ENCODE measurements around the gene MKKS. TPM values are rescaled to one million over a fixed set of nuclear protein-coding genes. Genes with fewer than 3 reads are reported as not detected.

Gene MKKS
- total and polyA plus RNA-seq, 10 of the 15 experiments (the other 5 are each of a cell fraction or from before 2014, with no cell fraction given): 4.3 to 17.9 (median 7.7) TPM

- TF ChIP-seq ZNF592 (IDR thresholded peaks at IDR 0.05): no peak
- TF ChIP-seq IRF3 (IDR thresholded peaks at IDR 0.05): no peak
Measured at GRCh38 chr20:10352934-10353824, 80.8 kb downstream of the MKKS start (continued).

Other genes starting within 250 kb of the MKKS start
- gene SNAP25, start 215.4 kb downstream of the MKKS start, total RNA-seq (2014; rRNA removed): not detected in 2 replicates
- not detected in 2 replicates for gene SNAP25, start 215.4 kb downstream of the MKKS start, total RNA-seq (2014; rRNA removed; fragmentation: Illumina TruSeq; extraction: Trizol)
- not detected in 2 replicates for gene SNAP25, start 215.4 kb downstream of the MKKS start, total RNA-seq (2021)
- not detected in 2 replicates for gene SNAP25, start 215.4 kb downstream of the MKKS start, polyA plus RNA-seq (2011; rRNA removed)
- not detected in 2 replicates for gene SNAP25, start 215.4 kb downstream of the MKKS start, polyA plus RNA-seq (2014; fragmentation: Illumina TruSeq; extraction: Trizol)
- gene SNAP25, start 215.4 kb downstream of the MKKS start, polyA plus RNA-seq (2014; fragmentation: Nextera tagmentation; extraction: Ambion mirVana): not detected
- not detected in 2 replicates for gene SNAP25, start 215.4 kb downstream of the MKKS start, polyA plus RNA-seq (2014; rRNA removed)
- not detected for gene SNAP25, start 215.4 kb downstream of the MKKS start, polyA plus RNA-seq (2016; fragmentation: Nextera tagmentation; extraction: Ambion mirVana)
- gene SLX4IP, start 1.1 kb upstream of the MKKS start, total RNA-seq (2014; rRNA removed): 5.7 and 6.4 TPM in 2 replicates
- 6.9 and 7.1 TPM in 2 replicates for gene SLX4IP, start 1.1 kb upstream of the MKKS start, total RNA-seq (2014; rRNA removed; fragmentation: Illumina TruSeq; extraction: Trizol)
- gene SLX4IP, start 1.1 kb upstream of the MKKS start, total RNA-seq (2021): 5.9 and 6.4 TPM in 2 replicates
- 6.7 and 8.6 TPM in 2 replicates for gene SLX4IP, start 1.1 kb upstream of the MKKS start, polyA plus RNA-seq (2011; rRNA removed)
- gene SLX4IP, start 1.1 kb upstream of the MKKS start, polyA plus RNA-seq (2014; fragmentation: Illumina TruSeq; extraction: Trizol): 3.6 and 6.3 TPM in 2 replicates
- 1 to 10 TPM; 3.0 to 8.0 TPM for gene SLX4IP, start 1.1 kb upstream of the MKKS start, polyA plus RNA-seq (2014; fragmentation: Nextera tagmentation; extraction: Ambion mirVana)
- 2.2 TPM in 2 replicates for gene SLX4IP, start 1.1 kb upstream of the MKKS start, polyA plus RNA-seq (2014; rRNA removed)
- gene SLX4IP, start 1.1 kb upstream of the MKKS start, polyA plus RNA-seq (2016; fragmentation: Nextera tagmentation; extraction: Ambion mirVana): 10 to 100 TPM; 10.1 to 11.0 TPM
- gene JAG1, start 239.8 kb upstream of the MKKS start, total RNA-seq (2014; rRNA removed): 2.1 and 2.5 TPM in 2 replicates
- 1.3 TPM in 2 replicates for gene JAG1, start 239.8 kb upstream of the MKKS start, total RNA-seq (2014; rRNA removed; fragmentation: Illumina TruSeq; extraction: Trizol)
- 3.1 and 3.2 TPM in 2 replicates for gene JAG1, start 239.8 kb upstream of the MKKS start, total RNA-seq (2021)
- 5.0 and 6.9 TPM in 2 replicates for gene JAG1, start 239.8 kb upstream of the MKKS start, polyA plus RNA-seq (2011; rRNA removed)
- gene JAG1, start 239.8 kb upstream of the MKKS start, polyA plus RNA-seq (2014; fragmentation: Illumina TruSeq; extraction: Trizol): 1.4 and 2.2 TPM in 2 replicates
- 1 to 10 TPM in 1 of 2 experiments, under 1 TPM in 1; 0.66 to 1.0 TPM for gene JAG1, start 239.8 kb upstream of the MKKS start, polyA plus RNA-seq (2014; fragmentation: Nextera tagmentation; extraction: Ambion mirVana)
- gene JAG1, start 239.8 kb upstream of the MKKS start, polyA plus RNA-seq (2014; rRNA removed): 2.0 and 2.2 TPM in 2 replicates
- 1 to 10 TPM; 1.1 to 1.6 TPM for gene JAG1, start 239.8 kb upstream of the MKKS start, polyA plus RNA-seq (2016; fragmentation: Nextera tagmentation; extraction: Ambion mirVana)

Data from GM12878 (cell line).